Naive thymus-derived CD4-positive, alpha-beta T cell (primary cell): ENCODE measurements around the gene HLA-DMA. TPM values are rescaled to one million over a fixed set of nuclear protein-coding genes. Genes with fewer than 3 reads are reported as not detected.

Experiments used
- ATAC-seq: fragments of 150-1000 bp; cut with Tn5 transposase; 2 replicates; pipeline ENCODE4 v1.10.0; 2021; ENCODE audit warnings: mild to moderate bottlenecking, moderate library complexity
- CTCF ChIA-PET: fragments of 350-600 bp; sonication (Branson Sonifier 250); formaldehyde crosslinking; loops from one replicate; lab custom pipeline; 2021; ENCODE audit warnings: antibody characterized with exemption; lab: Charles Lee
- POLR2A ChIA-PET: fragments of 350-600 bp; sonication (Branson Sonifier 250); formaldehyde crosslinking; loops from one replicate; lab custom pipeline; 2021; ENCODE audit warnings: antibody characterized with exemption, inconsistent platforms; lab: Charles Lee
- DNase-seq, 9 donors: peaks; one replicate each; pipeline versions ENCODE4 v3.0.0 to v3.0.0-alpha.2; 2020 to 2022; ENCODE audit warnings: mixed read lengths in 1 of 9
- H3K27ac ChIP-seq: one replicate; pipeline ENCODE4 v1.7.0; 2013; ENCODE audit warnings: mild to moderate bottlenecking, low read depth, low read length, moderate library complexity
- H3K27me3 ChIP-seq, 2 donors: one replicate each; pipeline ENCODE4 v1.7.0; 2013; ENCODE audit warnings: low read length in 2 of 2, mild to moderate bottlenecking in 2 of 2, moderate library complexity in 2 of 2; ENCODE audit not compliant: control insufficient read depth in 2 of 2, insufficient read depth in 2 of 2
- H3K36me3 ChIP-seq, 3 experiments: 1 replicate in 2 of 3; 2 replicates in 1 of 3; pipeline ENCODE4 v1.7.0; 2013; ENCODE audit warnings: low read length in 3 of 3, mild to moderate bottlenecking in 3 of 3, moderate library complexity in 1 of 3; ENCODE audit not compliant: insufficient read depth in 3 of 3, control insufficient read depth in 2 of 3
- H3K4me1 ChIP-seq, 2 donors: one replicate each; pipeline ENCODE4 v1.7.0; 2013; ENCODE audit warnings: low read length in 2 of 2, mild to moderate bottlenecking in 2 of 2, moderate library complexity in 1 of 2; ENCODE audit not compliant: control insufficient read depth in 2 of 2, insufficient read depth in 2 of 2
- H3K4me3 ChIP-seq: 2 replicates; pipeline ENCODE4 v1.7.0; 2013; ENCODE audit warnings: mild to moderate bottlenecking, low read length
- H3K9me3 ChIP-seq, 3 experiments: 1 replicate in 2 of 3; 2 replicates in 1 of 3; pipeline ENCODE4 v1.7.0; 2013; ENCODE audit warnings: low read length in 3 of 3; ENCODE audit not compliant: control insufficient read depth in 2 of 3
- H3K27ac Mint-ChIP-seq, 9 donors: one replicate each; pipeline ENCODE4 v1.8.0; 2020 to 2022; ENCODE audit warnings: mixed read lengths in 9 of 9, mild to moderate bottlenecking in 8 of 9, moderate library complexity in 5 of 9, inconsistent platforms in 2 of 9
- H3K27me3 Mint-ChIP-seq, 5 donors: one replicate each; pipeline ENCODE4 v1.8.0; 2021 to 2022; ENCODE audit warnings: mixed read lengths in 5 of 5, mild to moderate bottlenecking in 1 of 5
- H3K36me3 Mint-ChIP-seq, 5 donors: one replicate each; pipeline ENCODE4 v1.8.0; 2020 to 2022; ENCODE audit warnings: mixed read lengths in 5 of 5, mild to moderate bottlenecking in 3 of 5, inconsistent platforms in 1 of 5
- H3K4me1 Mint-ChIP-seq, 7 donors: one replicate each; pipeline ENCODE4 v1.8.0; 2020 to 2022; ENCODE audit warnings: mixed read lengths in 7 of 7, mild to moderate bottlenecking in 3 of 7, inconsistent platforms in 1 of 7
- H3K4me3 Mint-ChIP-seq, 10 donors: one replicate each; pipeline ENCODE4 v1.8.0; 2020 to 2022; ENCODE audit warnings: mild to moderate bottlenecking in 10 of 10, mixed read lengths in 10 of 10, moderate library complexity in 6 of 10, inconsistent platforms in 2 of 10
- H3K9me3 Mint-ChIP-seq, 11 donors: one replicate each; pipeline ENCODE4 v1.8.0; 2020 to 2022; ENCODE audit warnings: mixed read lengths in 11 of 11, mild to moderate bottlenecking in 4 of 11, inconsistent platforms in 1 of 11, moderate library complexity in 1 of 11
- intact Hi-C, 2 donors: fragments of 100-400 bp; cut with micrococcal nuclease; formaldehyde crosslinking; loops; one replicate each; pipeline ENCODE4 v1.15.1; 2023
- polyA plus RNA-seq, 2 donors: library from polyadenylated mRNA; unstranded; fragments of 300-500 nt; fragmentation: Illumina TruSeq; gene quantifications; one replicate each; pipeline ENCODE4 v1.2.3, GENCODE V29; 2021
- total RNA-seq, 6 experiments: library from RNA in 5 of 6; stranded (reverse) in 5 of 6; gene quantifications; 1 replicate in 5 of 6; 2 replicates in 1 of 6; pipeline ENCODE4 v1.2.3 and lab custom pipeline; 2021 to 2026

The HLA-DMA gene
- total and polyA plus RNA-seq, 7 experiments from 2014 or later: 12.5 to 120 (median 25.6) TPM

DNA sequence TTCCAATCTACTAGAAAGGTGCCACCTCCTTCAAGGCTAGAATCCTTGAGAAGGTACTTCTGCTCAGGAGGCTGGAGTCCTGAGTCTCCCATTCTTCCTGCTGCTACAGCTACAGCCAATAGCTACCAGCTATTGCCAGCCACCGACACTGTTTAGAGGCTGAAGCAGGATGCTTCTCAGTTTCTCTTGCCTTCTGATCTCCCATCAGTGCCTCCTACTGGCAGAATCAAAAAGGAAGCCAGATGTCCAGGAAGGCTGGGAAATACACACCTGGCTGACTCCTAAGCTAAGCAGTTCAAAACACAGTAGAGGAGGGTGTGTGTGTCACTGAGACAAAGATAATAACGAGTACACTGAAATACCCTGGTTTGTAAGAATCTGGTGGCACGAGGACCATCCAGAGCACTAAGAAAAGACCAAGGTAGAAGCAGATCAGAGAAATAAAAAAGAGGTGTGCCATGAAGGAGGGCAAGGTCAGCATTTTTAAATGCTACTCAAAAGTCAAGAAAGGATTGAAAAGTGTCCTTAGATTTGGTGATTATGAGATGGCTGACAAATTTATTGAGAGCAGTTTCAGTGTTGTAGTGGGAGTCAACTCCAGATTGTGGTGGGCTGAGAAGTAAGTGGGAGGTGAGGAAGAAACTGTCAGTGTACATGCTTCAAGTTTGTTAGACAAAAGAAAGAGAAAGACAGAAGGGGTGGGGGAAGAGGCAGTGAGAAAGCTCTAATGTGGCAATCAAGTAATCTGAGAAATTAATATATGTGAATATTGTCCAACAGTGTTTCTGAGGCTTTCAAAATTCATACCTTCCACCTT, 2.3 kb upstream of the HLA-DMA start:
- peaks cover 35 to 50% (median 41%) of the 10 kb centered on the region in 7 donors for H3K4me1 Mint-ChIP-seq
- H3K4me1 ChIP-seq: peaks cover 16 to 21% of the 10 kb centered on the region in 2 donors
- H3K36me3 ChIP-seq: no peaks in the 10 kb centered on the region
- H3K27ac ChIP-seq: no peak overlapping the region
- ChIA-PET CTCF (interaction anchor here (0.6 to 13.5 kb wide), 12 partner anchors 13 to 1273 kb away, joined by 3 to 411 read pairs (median 10); partner anchors contain the start of genes BRD2, HLA-DMB, PSMB8 and TAP2), POLR2A (interaction anchor here (0.6 to 13.5 kb wide), 11 partner anchors 11 to 807 kb away, joined by 3 to 638 read pairs (median 5); partner anchors contain the start of genes BRD2, HLA-DMB, PSMB8 and TAP2)
- peaks cover 0 to 8% (median 4%) of the 10 kb centered on the region in 5 donors for H3K36me3 Mint-ChIP-seq
- no peaks in the 10 kb centered on the region for H3K9me3 ChIP-seq
- no peak for ATAC-seq
- no peak overlapping the region for H3K4me3 Mint-ChIP-seq
- H3K9me3 Mint-ChIP-seq: no peaks in the 10 kb centered on the region
- H3K4me3 ChIP-seq: no peak overlapping the region
- H3K27me3 ChIP-seq: no peaks in the 10 kb centered on the region
- peaks cover 0 to 5% (median 0%) of the 10 kb centered on the region in 5 donors for H3K27me3 Mint-ChIP-seq
- peak in 6 of 9 donors; percentile 29 to 44 (median 35) for DNase-seq
- peak overlapping the region in 4 of 9 donors; percentile 0 to 37 (median 22) for H3K27ac Mint-ChIP-seq
- intact Hi-C loops: loop anchor here in 1 of 2 donors (2.0 kb wide), 1 partner anchor 14 kb away; the partner anchor contains the start of gene HLA-DMB

DNA sequence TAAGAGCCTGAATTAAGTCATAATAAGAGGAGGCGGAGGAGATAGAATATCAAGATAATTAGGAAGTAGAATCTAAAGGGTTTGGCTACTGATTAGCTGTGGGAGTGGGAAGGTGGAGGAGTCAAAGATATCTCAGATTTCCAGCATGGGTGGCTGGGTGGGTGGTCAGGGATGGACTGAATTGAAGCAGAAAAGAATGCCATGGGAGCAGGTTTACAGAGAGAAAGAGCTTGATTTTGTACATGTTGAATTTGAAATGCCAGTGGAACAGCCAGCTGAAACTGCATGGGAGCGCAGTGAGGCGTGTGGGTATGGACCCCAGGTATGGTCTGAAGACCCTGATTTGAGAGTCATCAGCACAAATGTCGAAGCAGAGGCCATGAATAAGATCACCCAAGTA, 1.4 kb upstream of the HLA-DMA start:
- H3K27ac Mint-ChIP-seq: peak overlapping the region in 1 of 9 donors; percentile 51
- Histone ChIP-seq H3K4me3 (no peak overlapping the region), H3K36me3 (no peaks in the 10 kb centered on the region), H3K4me1 (peaks cover 21 to 23% of the 10 kb centered on the region in 2 donors), H3K9me3 (no peaks in the 10 kb centered on the region), H3K27me3 (no peaks in the 10 kb centered on the region), H3K27ac (no peak overlapping the region)
- H3K9me3 Mint-ChIP-seq: no peaks in the 10 kb centered on the region
- CTCF ChIA-PET: interaction anchor here (0.7 to 13.5 kb wide), 13 partner anchors 14 to 115 kb away, joined by 3 to 411 read pairs (median 10); partner anchors contain the start of genes BRD2, HLA-DMB, PSMB8 and TAP2
- no peak for DNase-seq
- no peaks in the 10 kb centered on the region for H3K27me3 Mint-ChIP-seq
- POLR2A ChIA-PET: interaction anchor here (0.7 to 13.5 kb wide), 14 partner anchors 10 to 364 kb away, joined by 3 to 638 read pairs (median 6); partner anchors contain the start of genes BRD2, HLA-DMB, HLA-DPA1 and PSMB8
- ATAC-seq: no peak
- H3K4me3 Mint-ChIP-seq: no peak overlapping the region
- H3K4me1 Mint-ChIP-seq: peaks cover 42 to 53% (median 44%) of the 10 kb centered on the region in 7 donors
- H3K36me3 Mint-ChIP-seq: peaks cover 0 to 8% (median 4%) of the 10 kb centered on the region in 5 donors
- intact Hi-C loops: loop anchor here in 1 of 2 donors (2.0 kb wide), 1 partner anchor 13 kb away; the partner anchor contains the start of gene HLA-DMB

DNA sequence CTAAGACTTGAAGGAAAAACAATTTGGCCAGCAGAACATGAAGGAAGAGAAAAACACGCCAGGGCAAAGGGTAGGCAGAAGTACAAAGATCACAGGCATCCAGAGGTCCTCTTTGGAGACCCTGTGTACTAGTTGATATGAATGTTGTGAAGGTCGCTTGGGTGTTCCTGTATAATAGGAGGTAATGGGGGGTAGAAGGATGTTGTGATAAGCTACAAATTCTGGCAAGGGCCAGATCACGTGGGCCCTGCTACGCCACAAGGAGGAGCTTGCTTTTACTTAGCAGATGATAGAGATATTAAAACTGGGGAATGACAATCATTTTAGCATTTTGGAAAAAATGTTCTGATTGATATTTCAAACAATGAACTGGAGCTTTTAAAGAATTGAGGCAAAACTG, 878 bp upstream of the HLA-DMA start:
- peaks cover 21 to 23% of the 10 kb centered on the region in 2 donors for H3K4me1 ChIP-seq
- intact Hi-C loops: loop anchor here (1.0 to 2.0 kb wide), 10 partner anchors 9 to 68 kb away; partner anchors contain the start of gene HLA-DMB (in 2 of the 2)
- CTCF ChIA-PET: interaction anchor here (0.5 to 13.5 kb wide), 19 partner anchors 14 to 1709 kb away, joined by 3 to 411 read pairs (median 7); partner anchors contain the start of genes BRD2, HLA-DMB, PSMB8 and TAP2

DNA sequence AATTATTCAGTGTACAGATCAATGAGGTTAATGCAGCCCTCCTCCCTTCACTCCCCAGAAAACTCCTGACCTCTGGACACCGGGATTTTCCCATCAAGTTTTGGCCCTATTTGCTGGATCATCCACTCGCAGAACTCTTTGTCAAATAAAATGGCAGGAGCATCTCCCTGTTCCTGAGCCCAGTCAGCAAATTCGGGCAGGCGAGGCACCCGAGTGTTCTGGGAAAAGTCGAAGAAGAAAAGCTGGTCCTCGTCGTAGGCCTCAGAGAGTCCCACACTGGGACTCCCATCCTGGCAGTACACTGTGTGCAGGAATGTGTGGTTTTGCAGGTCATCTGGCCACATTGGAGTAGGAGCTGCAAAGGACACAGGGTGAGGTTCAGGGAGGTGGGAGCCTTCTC, 2.4 kb downstream of the HLA-DMA start:
- Histone ChIP-seq H3K27ac (no peak overlapping the region), H3K27me3 (no peaks in the 10 kb centered on the region), H3K36me3 (no peaks in the 10 kb centered on the region), H3K4me1 (peaks cover 26% of the 10 kb centered on the region in 2 donors), H3K9me3 (no peaks in the 10 kb centered on the region), H3K4me3 (no peak overlapping the region)
- Mint-ChIP-seq H3K36me3 (peaks cover 0 to 11% (median 0%) of the 10 kb centered on the region in 5 donors), H3K4me3 (peak overlapping the region in 4 of 10 donors; percentile 4 to 13 (median 9)), H3K27ac (no peak overlapping the region), H3K4me1 (peaks cover 50 to 72% (median 64%) of the 10 kb centered on the region in 7 donors), H3K27me3 (no peaks in the 10 kb centered on the region), H3K9me3 (peaks cover 0 to 3% (median 0%) of the 10 kb centered on the region in 11 donors)
- ChIA-PET POLR2A (interaction anchor here (0.8 to 13.5 kb wide), 7 partner anchors 10 to 124 kb away, joined by 3 to 638 read pairs (median 3); partner anchors contain the start of genes BRD2 and HLA-DMB), CTCF (interaction anchor here (0.6 to 13.5 kb wide), 8 partner anchors 13 to 213 kb away, joined by 3 to 411 read pairs (median 4); partner anchors contain the start of genes BRD2 and HLA-DMB)
- intact Hi-C loops: no loop called here
- ATAC-seq (no peak), DNase-seq (no peak)

More for the DNA sequence above, 878 bp upstream of the HLA-DMA start:
- Mint-ChIP-seq H3K27ac (peak overlapping the region in 5 of 9 donors; percentile 51 to 92 (median 81)), H3K4me1 (peaks cover 43 to 57% (median 46%) of the 10 kb centered on the region in 7 donors), H3K4me3 (peak overlapping the region in 5 of 10 donors; percentile 76 to 86 (median 81)), H3K9me3 (no peaks in the 10 kb centered on the region), H3K36me3 (peaks cover 0 to 8% (median 4%) of the 10 kb centered on the region in 5 donors), H3K27me3 (no peaks in the 10 kb centered on the region)
- no peak overlapping the region for H3K27ac ChIP-seq
- DNase-seq: no peak
- no peak overlapping the region for H3K4me3 ChIP-seq
- no peaks in the 10 kb centered on the region for H3K9me3 ChIP-seq
- no peaks in the 10 kb centered on the region for H3K27me3 ChIP-seq
- POLR2A ChIA-PET: interaction anchor here (0.7 to 13.5 kb wide), 15 partner anchors 10 to 119 kb away, joined by 3 to 638 read pairs (median 6); partner anchors contain the start of genes BRD2, HLA-DMB, HLA-DPA1 and PSMB8
- no peak for ATAC-seq
- no peaks in the 10 kb centered on the region for H3K36me3 ChIP-seq

DNA sequence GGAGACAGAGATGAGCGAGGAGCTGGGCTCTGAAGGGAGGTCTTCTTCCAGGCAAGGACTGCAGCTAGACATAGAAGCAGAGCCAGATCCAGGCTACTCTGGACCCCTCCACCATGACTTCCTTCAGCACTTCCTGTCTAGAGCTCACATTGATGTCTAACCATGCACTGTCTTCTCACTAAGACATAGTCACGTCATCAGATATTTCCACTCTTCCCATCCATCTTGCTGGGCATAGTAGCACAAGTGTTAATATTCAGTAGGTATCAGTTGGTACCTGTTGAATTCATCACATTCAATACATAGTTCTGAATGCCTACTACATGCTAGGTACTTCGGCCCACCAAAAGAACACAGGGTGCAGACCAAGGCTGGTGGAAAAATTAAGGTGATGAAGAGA, 2.9 kb downstream of the HLA-DMA start:
- Histone ChIP-seq H3K9me3 (no peaks in the 10 kb centered on the region), H3K27ac (no peak overlapping the region), H3K4me1 (peaks cover 24 to 30% of the 10 kb centered on the region in 2 donors), H3K27me3 (no peaks in the 10 kb centered on the region), H3K36me3 (no peaks in the 10 kb centered on the region), H3K4me3 (no peak overlapping the region)
- ChIA-PET POLR2A (interaction anchor here (0.8 to 13.5 kb wide), 7 partner anchors 10 to 123 kb away, joined by 3 to 638 read pairs (median 3); partner anchors contain the start of genes BRD2 and HLA-DMB), CTCF (interaction anchor here (0.6 to 13.5 kb wide), 6 partner anchors 12 to 212 kb away, joined by 3 to 411 read pairs (median 4); partner anchors contain the start of genes BRD2 and HLA-DMB)
- ATAC-seq (no peak), DNase-seq (no peak)
- Mint-ChIP-seq H3K36me3 (peaks cover 0 to 13% (median 0%) of the 10 kb centered on the region in 5 donors), H3K27ac (peak overlapping the region in 3 of 9 donors; percentile 4 to 52 (median 38)), H3K9me3 (peaks cover 0 to 3% (median 0%) of the 10 kb centered on the region in 11 donors), H3K27me3 (no peaks in the 10 kb centered on the region), H3K4me1 (peaks cover 50 to 72% (median 64%) of the 10 kb centered on the region in 7 donors), H3K4me3 (peak overlapping the region in 4 of 10 donors; percentile 4 to 13 (median 9))
- intact Hi-C loops: no loop called here
